H9 (cell line): ENCODE results near the gene PLCXD1. TPM values are rescaled to one million over a fixed set of nuclear protein-coding genes. Genes with fewer than 3 reads are reported as not detected.
A peak's percentile ranks its signal among the peaks of the same experiment; 100 is the strongest.
"Not testable (repeated sequence)": the region's sequence is repeated elsewhere in the genome, so short reads cannot be mapped to it uniquely, and the experiment has no call there.

ENCODE experiments used
- DNase-seq: peaks from one replicate; pipeline ENCODE4 v3.0.0-alpha.2; 2017
- H2AFZ ChIP-seq: one replicate; pipeline ENCODE4 v1.6.1; 2013; ENCODE audit warnings: mild to moderate bottlenecking, low read length, control low read depth, moderate library complexity
- H2AK5ac ChIP-seq: 2 replicates; pipeline ENCODE4 v1.6.1; 2013; ENCODE audit warnings: low read length, control low read depth, mixed read lengths; ENCODE audit not compliant: insufficient read length
- H2BK120ac ChIP-seq: one replicate; pipeline ENCODE4 v1.6.1; 2013; ENCODE audit warnings: low read depth, mild to moderate bottlenecking, low read length, control low read depth, inconsistent platforms; ENCODE audit not compliant: poor library complexity, severe bottlenecking
- H2BK12ac ChIP-seq: 2 replicates; pipeline ENCODE4 v1.6.1; 2013; ENCODE audit warnings: low read length, control low read depth, mixed read lengths, low read depth; ENCODE audit not compliant: insufficient read length
- H2BK15ac ChIP-seq: 2 replicates; pipeline ENCODE4 v1.6.1; 2013; ENCODE audit warnings: low read depth, low read length, control low read depth
- H2BK20ac ChIP-seq: one replicate; pipeline ENCODE4 v1.6.1; 2013; ENCODE audit warnings: low read depth, mild to moderate bottlenecking, low read length, control low read depth, inconsistent platforms; ENCODE audit not compliant: poor library complexity, severe bottlenecking
- H2BK5ac ChIP-seq: 2 replicates; pipeline ENCODE4 v1.6.1; 2013; ENCODE audit warnings: low read length, control low read depth, mixed read lengths; ENCODE audit not compliant: insufficient read length
- H3K14ac ChIP-seq: 2 replicates; pipeline ENCODE4 v1.6.1; 2013; ENCODE audit warnings: low read length, control low read depth; ENCODE audit not compliant: insufficient read depth
- H3K18ac ChIP-seq: 2 replicates; pipeline ENCODE4 v1.6.1; 2013; ENCODE audit warnings: low read depth, mild to moderate bottlenecking, mixed read lengths, low read length, control low read depth; ENCODE audit not compliant: insufficient read length
- H3K23ac ChIP-seq: 2 replicates; pipeline ENCODE4 v1.6.1; 2013; ENCODE audit warnings: low read length, control low read depth, mixed read lengths, low read depth; ENCODE audit not compliant: insufficient read length
- H3K23me2 ChIP-seq: 2 replicates; pipeline ENCODE4 v1.6.1; 2013; ENCODE audit warnings: low read depth, mild to moderate bottlenecking, mixed read lengths, low read length, control low read depth; ENCODE audit not compliant: insufficient read length, poor library complexity, severe bottlenecking
- H3K27ac ChIP-seq: 2 replicates; pipeline ENCODE4 v1.5.1; 2013; ENCODE audit warnings: low read length, control low read depth, mixed read lengths, low read depth; ENCODE audit not compliant: insufficient read length
- H3K27me3 ChIP-seq: 2 replicates; pipeline ENCODE4 v1.6.1; 2013; ENCODE audit warnings: low read length, control low read depth, inconsistent platforms; ENCODE audit not compliant: insufficient read depth
- H3K4ac ChIP-seq: 2 replicates; pipeline ENCODE4 v1.6.1; 2013; ENCODE audit warnings: low read depth, mild to moderate bottlenecking, control low read depth, inconsistent platforms, low read length, moderate library complexity
- H3K4me1 ChIP-seq: 2 replicates; pipeline ENCODE4 v1.6.1; 2013; ENCODE audit warnings: low read length, control low read depth, inconsistent platforms; ENCODE audit not compliant: insufficient read depth
- H3K4me2 ChIP-seq: 2 replicates; pipeline ENCODE4 v1.6.1; 2013; ENCODE audit warnings: low read length, control low read depth, mixed read lengths; ENCODE audit not compliant: insufficient read length, insufficient read depth
- H3K56ac ChIP-seq: 2 replicates; pipeline ENCODE4 v1.6.1; 2013; ENCODE audit warnings: low read depth, mild to moderate bottlenecking, mixed read lengths, low read length, control low read depth; ENCODE audit not compliant: insufficient read length
- H3K79me1 ChIP-seq: 2 replicates; pipeline ENCODE4 v1.6.1; 2013; ENCODE audit warnings: low read depth, mild to moderate bottlenecking, moderate library complexity, low read length, control low read depth, inconsistent platforms; ENCODE audit not compliant: insufficient read depth, poor library complexity, severe bottlenecking
- H3K79me2 ChIP-seq: 2 replicates; pipeline ENCODE4 v1.6.1; 2013; ENCODE audit warnings: low read length, control low read depth, inconsistent platforms; ENCODE audit not compliant: insufficient read depth
- H3K9ac ChIP-seq: 2 replicates; pipeline ENCODE4 v1.6.1; 2013; ENCODE audit warnings: low read length, control low read depth, mixed read lengths; ENCODE audit not compliant: insufficient read length; ENCODE audit errors: extremely low read depth
- H3K9me3 ChIP-seq: one replicate; pipeline ENCODE4 v1.6.1; 2013; ENCODE audit warnings: low read depth, low read length, inconsistent platforms; ENCODE audit not compliant: control insufficient read depth
- H3T11ph ChIP-seq: one replicate; pipeline ENCODE4 v1.6.1; 2013; ENCODE audit warnings: mild to moderate bottlenecking, low read length, control low read depth, inconsistent platforms
- H4K20me1 ChIP-seq: one replicate; pipeline ENCODE4 v1.6.1; 2013; ENCODE audit not compliant: control insufficient read depth, insufficient read length, insufficient read depth
- H4K5ac ChIP-seq: 2 replicates; pipeline ENCODE4 v1.6.1; 2013; ENCODE audit warnings: low read depth, mild to moderate bottlenecking, mixed read lengths, low read length, control low read depth; ENCODE audit not compliant: insufficient read length
- H4K8ac ChIP-seq: replicated peaks from 2 replicates; pipeline ENCODE4 v1.6.1; 2013; ENCODE audit warnings: low read length, control low read depth, mixed read lengths, low read depth; ENCODE audit not compliant: insufficient read length
- H4K91ac ChIP-seq: 2 replicates; pipeline ENCODE4 v1.6.1; 2013; ENCODE audit warnings: low read depth, mild to moderate bottlenecking, moderate library complexity, mixed read lengths, low read length, control low read depth; ENCODE audit not compliant: insufficient read length
- H3K27ac Mint-ChIP-seq, 3 experiments: 2 replicates in 2 of 3; 3 replicates in 1 of 3; pipeline ENCODE4 v1.8.0; 2020 to 2021; ENCODE audit warnings: mixed read lengths in 3 of 3, mild to moderate bottlenecking in 1 of 3, moderate library complexity in 1 of 3
- H3K27me3 Mint-ChIP-seq: 2 replicates; pipeline ENCODE4 v1.8.0; 2021; ENCODE audit warnings: low read depth, mild to moderate bottlenecking, moderate library complexity, mixed read lengths
- H3K36me3 Mint-ChIP-seq, 3 experiments: 2 replicates in 2 of 3; 3 replicates in 1 of 3; pipeline ENCODE4 v1.8.0; 2020 to 2021; ENCODE audit warnings: low read depth in 3 of 3, mixed read lengths in 3 of 3; ENCODE audit not compliant: insufficient read depth in 1 of 3
- H3K4me1 Mint-ChIP-seq, 2 experiments: 2 replicates each; pipeline ENCODE4 v1.8.0; 2020; ENCODE audit warnings: mixed read lengths in 2 of 2
- H3K4me3 Mint-ChIP-seq, 2 experiments: 2 replicates in 1 of 2; 3 replicates in 1 of 2; pipeline ENCODE4 v1.8.0; 2020 to 2021; ENCODE audit warnings: mild to moderate bottlenecking in 2 of 2, mixed read lengths in 2 of 2, moderate library complexity in 1 of 2
- H3K9me3 Mint-ChIP-seq, 2 experiments: 2 replicates in 1 of 2; 3 replicates in 1 of 2; pipeline ENCODE4 v1.8.0; 2020; ENCODE audit warnings: mild to moderate bottlenecking in 2 of 2, mixed read lengths in 2 of 2, moderate library complexity in 1 of 2
- WGBS: extraction: QIAGEN DNeasy Blood & Tissue Kit; methylation state at CpG from one replicate; pipeline ENCODE4 v1.1.7; 2013; ENCODE audit warnings: missing lambda C conversion rate, low lambda C conversion rate, mixed read lengths; ENCODE audit not compliant: insufficient read length; ENCODE audit errors: extremely low coverage; 5-methylcytosine and 5-hydroxymethylcytosine counted together
- total RNA-seq: library from RNA; stranded (reverse); gene quantifications from 2 replicates; pipeline ENCODE4 v1.2.1, GENCODE V29; 2021

PLCXD1 gene
- total RNA-seq, 1 experiment from 2014 or later: 96.5 TPM

DNA sequence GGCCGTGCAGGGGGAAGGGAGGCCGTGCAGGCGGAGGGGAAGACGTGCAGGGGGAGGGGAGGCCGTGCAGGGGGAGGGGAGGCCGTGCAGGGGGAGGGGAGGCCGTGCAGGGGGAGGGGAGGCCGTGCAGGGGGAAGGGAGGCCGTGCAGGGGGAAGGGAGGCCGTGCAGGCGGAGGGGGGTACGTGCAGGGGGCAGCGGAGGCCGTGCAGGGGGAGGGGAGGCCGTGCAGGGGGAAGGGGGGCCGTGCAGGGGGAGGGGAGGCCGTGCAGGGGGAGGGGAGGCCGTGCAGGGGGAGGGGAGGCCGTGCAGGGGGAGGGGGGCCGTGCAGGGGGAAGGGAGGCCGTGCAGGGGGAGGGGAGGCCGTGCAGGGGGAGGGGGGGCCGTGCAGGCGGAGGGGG lies 459 bp upstream of the PLCXD1 start:
- H3T11ph ChIP-seq, H3K4me2 ChIP-seq, H4K20me1 ChIP-seq, H3K27me3 ChIP-seq, H3K27ac Mint-ChIP-seq, H3K27ac ChIP-seq, H2BK12ac ChIP-seq, H4K8ac ChIP-seq, H2BK120ac ChIP-seq, H3K56ac ChIP-seq, H2BK20ac ChIP-seq, H2BK5ac ChIP-seq, H3K4me3 Mint-ChIP-seq, H3K9ac ChIP-seq, H2AK5ac ChIP-seq, H4K91ac ChIP-seq, H3K9me3 ChIP-seq, H3K27me3 Mint-ChIP-seq, H3K18ac ChIP-seq, H3K4me1 ChIP-seq, H3K14ac ChIP-seq, H2BK15ac ChIP-seq, H3K9me3 Mint-ChIP-seq, H4K5ac ChIP-seq, H3K79me1 ChIP-seq, H3K4ac ChIP-seq, DNase-seq, H3K23ac ChIP-seq, H2AFZ ChIP-seq: not testable (repeated sequence)
- Histone ChIP-seq H3K23me2 (peaks cover 11% of the 10 kb centered on the region), H3K79me2 (peaks cover 11% of the 10 kb centered on the region)
- no CpG with 5 or more reads among the region's 24 CpGs for WGBS
- peaks cover 16 to 28% of the 10 kb centered on the region in 2 experiments for H3K4me1 Mint-ChIP-seq
- peaks cover 32 to 39% (median 36%) of the 10 kb centered on the region in 3 experiments for H3K36me3 Mint-ChIP-seq

- not testable (repeated sequence) for H3K4me1 ChIP-seq, H3K23me2 ChIP-seq, H3K14ac ChIP-seq, H3K27me3 ChIP-seq, H4K91ac ChIP-seq, H3K27me3 Mint-ChIP-seq, H2BK15ac ChIP-seq, H3T11ph ChIP-seq, H2BK120ac ChIP-seq, H4K8ac ChIP-seq, H3K9me3 ChIP-seq, H3K23ac ChIP-seq, H4K20me1 ChIP-seq, H3K79me1 ChIP-seq, H2BK5ac ChIP-seq, H3K27ac ChIP-seq, H2BK20ac ChIP-seq, H3K9me3 Mint-ChIP-seq, H3K4ac ChIP-seq, DNase-seq, H2BK12ac ChIP-seq, H2AFZ ChIP-seq, H4K5ac ChIP-seq, H3K56ac ChIP-seq, H2AK5ac ChIP-seq, H3K18ac ChIP-seq, H3K79me2 ChIP-seq
- no CpG with 5 or more reads among the region's 21 CpGs for WGBS
- Histone ChIP-seq H3K9ac (peak overlapping the region; percentile 1), H3K4me2 (peak overlapping the region; percentile 76)
- Mint-ChIP-seq H3K36me3 (peaks cover 44 to 50% (median 48%) of the 10 kb centered on the region in 3 experiments), H3K4me3 (peak overlapping the region; percentile 84 to 95), H3K4me1 (peaks cover 16 to 36% of the 10 kb centered on the region in 2 experiments), H3K27ac (peak overlapping the region; percentile 95 to 98 (median 97))
Measured at GRCh38 chrX:282000-282681, 960 bp downstream of the PLCXD1 start.
